Activated CD8-positive, alpha-beta memory T cell treated with anti-CD3 and anti-CD28 coated beads, Interleukin-2, amount 50 U/mL, for 1 hour (primary cell): ENCODE results near the gene NAIF1.
A peak's percentile ranks its signal among the peaks of the same experiment; 100 is the strongest.
"Not testable (repeated sequence)": the region's sequence is repeated elsewhere in the genome, so short reads cannot be mapped to it uniquely, and the experiment has no call there.

Experiments used
- DNase-seq: peaks from one replicate; pipeline ENCODE4 v3.0.0-alpha.2; 2020; ENCODE audit errors: extremely low read depth

The NAIF1 gene

GRCh38 chr9:128085943-128086342 lies 18.8 kb upstream of the NAIF1 start:
- no peak for DNase-seq

- DNase-seq = no peak
These were observed 17.6 kb upstream of the NAIF1 start for GRCh38 chr9:128084746-128085145.

GRCh38 chr9:128082151-128082550 lies 15.0 kb upstream of the NAIF1 start:
- DNase-seq = no peak

- DNase-seq = no peak
These were observed 13.9 kb upstream of the NAIF1 start for GRCh38 chr9:128081056-128081455.

- DNase-seq = no peak
These were observed 13.1 kb upstream of the NAIF1 start for GRCh38 chr9:128080206-128080605.

- DNase-seq = no peak
These were observed 11.6 kb upstream of the NAIF1 start for GRCh38 chr9:128078504-128079434.

- DNase-seq = no peak
These were observed 10.9 kb upstream of the NAIF1 start for GRCh38 chr9:128077847-128078503.

GRCh38 chr9:128073253-128073886 lies 6.2 kb upstream of the NAIF1 start:
- DNase-seq = no peak

GRCh38 chr9:128072144-128073021 lies 5.3 kb upstream of the NAIF1 start:
- no peak for DNase-seq

GRCh38 chr9:128071475-128071874 lies 4.4 kb upstream of the NAIF1 start:
- not testable (repeated sequence) for DNase-seq

- no peak for DNase-seq
These were observed 3.8 kb upstream of the NAIF1 start for GRCh38 chr9:128070874-128071273.

GRCh38 chr9:128068386-128069205 lies 1.5 kb upstream of the NAIF1 start:
- DNase-seq = no peak

GRCh38 chr9:128067645-128068385 lies 695 bp upstream of the NAIF1 start, which contains the start of gene SLC25A25:
Gene SLC25A25 (plus strand): TSS chr9:128068232. CDS start chr9:128068320, 88 bp downstream.
- DNase-seq = peak; percentile 99

GRCh38 chr9:128065907-128066712 lies 1.0 kb downstream of the NAIF1 start:
- DNase-seq = no peak

GRCh38 chr9:128062846-128063831 lies 4.0 kb downstream of the NAIF1 start:
- DNase-seq = no peak

GRCh38 chr9:128062279-128062678 lies 4.8 kb downstream of the NAIF1 start:
- DNase-seq = no peak

- no peak for DNase-seq
These were observed 5.7 kb downstream of the NAIF1 start for GRCh38 chr9:128061275-128061960.
